Stimulated activated CD4-positive, alpha-beta T cell treated with anti-CD3 and anti-CD28 coated beads, Interleukin-2, amount 100 ng/mL, for 24 hours (primary cell): ENCODE results near the gene PBRM1.

Experiments
- DNase-seq, 2 donors: peaks; one replicate each; pipeline ENCODE4 v3.0.0-alpha.2; 2020

The PBRM1 gene

DNA sequence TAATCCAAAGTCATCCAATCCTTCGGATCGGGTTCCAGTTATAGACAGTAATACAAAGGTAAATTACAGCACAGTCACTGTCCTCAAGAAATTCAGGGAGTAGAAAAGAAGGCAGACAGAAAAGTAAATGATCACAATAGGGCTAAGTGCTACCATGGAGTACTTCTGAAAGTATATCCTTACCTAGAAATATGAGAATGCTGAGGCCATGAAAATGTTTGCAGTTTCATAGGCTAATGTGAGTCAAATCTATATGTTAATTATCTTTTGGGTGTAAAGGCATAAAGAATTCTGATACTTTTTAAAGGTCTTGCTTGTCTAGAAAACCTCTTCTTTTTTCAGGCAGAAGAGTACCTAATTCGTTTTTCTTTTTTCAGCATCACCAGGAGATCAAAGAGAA, 29.8 kb downstream of the PBRM1 start:
- DNase-seq, result no peak

DNA sequence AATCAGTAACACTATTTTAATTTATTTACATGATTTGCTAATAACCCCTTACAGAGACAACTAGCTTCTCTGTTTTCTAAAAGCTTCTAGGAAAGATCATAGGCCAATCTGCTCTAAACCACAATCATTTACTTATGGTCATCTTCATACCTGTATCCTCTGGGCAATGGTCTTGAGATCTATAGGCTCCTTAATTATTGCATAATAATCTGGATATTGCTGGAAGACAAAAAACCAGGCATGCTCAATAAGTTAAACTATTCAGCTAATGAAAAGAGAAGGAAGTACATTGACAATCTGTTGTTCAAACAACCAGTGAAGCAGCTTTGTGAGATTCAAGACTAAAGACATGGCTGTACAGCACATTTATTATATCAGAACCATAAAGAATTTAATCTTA, 34.1 kb downstream of the PBRM1 start:
- DNase-seq, result no peak

DNA sequence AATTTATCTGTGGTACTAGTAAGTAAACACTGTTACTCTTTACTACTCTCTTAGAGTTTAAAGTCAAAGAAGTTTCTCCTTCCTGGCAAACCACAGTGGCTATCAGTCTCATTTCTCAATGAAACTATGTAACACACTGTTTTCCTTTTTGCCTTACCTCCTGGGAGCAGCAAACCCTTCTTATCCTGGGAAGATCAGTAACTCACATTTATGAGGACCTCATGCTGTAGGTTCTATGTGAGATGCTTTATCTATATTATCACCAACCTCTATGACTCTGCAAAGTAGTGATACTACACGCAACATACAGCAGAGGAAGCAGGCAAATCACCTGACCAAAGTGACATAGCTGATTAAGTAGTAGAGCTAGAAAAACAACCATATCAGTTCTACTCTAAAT, 35.3 kb downstream of the PBRM1 start:
- no peak for DNase-seq

DNA sequence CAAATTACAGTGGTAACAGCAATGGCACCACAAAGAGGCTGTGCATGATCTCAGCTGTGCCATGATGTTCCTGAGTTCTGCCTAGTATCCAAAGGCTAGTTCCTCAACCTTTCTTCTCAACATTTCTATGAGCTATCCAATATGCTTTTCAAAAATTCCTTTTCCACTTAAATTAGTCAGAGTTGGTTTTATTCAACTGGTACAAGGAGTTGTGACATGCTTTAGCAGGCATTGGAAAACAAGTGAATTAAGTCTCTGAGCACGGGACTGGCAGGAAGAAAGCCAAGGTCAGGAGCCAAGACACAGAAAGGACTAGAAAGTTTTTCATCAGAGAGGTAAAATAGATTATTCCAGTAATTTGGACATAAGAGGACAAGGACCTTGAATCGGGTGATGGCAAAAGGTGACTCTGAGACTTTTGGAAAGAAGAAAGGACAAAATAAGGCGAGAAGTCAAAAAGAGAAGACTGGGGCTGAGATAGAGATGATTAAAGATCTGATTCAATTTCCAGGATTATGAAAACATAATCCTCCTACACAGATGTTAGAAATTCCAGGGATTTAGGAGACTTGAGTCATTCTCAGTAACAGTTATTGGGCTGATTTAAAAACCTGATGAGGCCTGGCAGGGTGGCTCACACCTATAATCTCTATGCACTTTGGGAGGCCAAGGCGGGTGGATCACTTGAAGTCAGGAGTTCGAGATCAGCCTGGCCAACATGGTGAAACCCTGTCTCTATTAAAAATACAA, 36.1 kb downstream of the PBRM1 start:
- DNase-seq, result no peak

DNA sequence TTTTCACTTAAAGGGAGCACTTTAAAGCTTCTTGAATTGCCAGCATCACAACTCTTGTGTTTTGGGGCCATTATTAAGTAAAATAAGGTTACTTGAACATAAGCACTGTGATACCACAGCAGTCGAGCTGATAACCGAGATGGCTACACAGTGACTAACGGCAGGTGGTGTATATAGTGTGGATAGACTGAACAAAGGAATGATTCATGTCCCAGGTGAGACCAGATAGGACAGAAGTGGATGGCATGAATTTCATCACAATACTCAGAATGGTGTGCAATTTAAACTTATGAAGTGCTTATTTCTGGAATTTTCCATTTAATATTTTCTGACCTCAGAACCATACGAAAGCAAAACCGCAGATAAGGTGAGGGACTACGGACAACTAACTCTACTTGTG, 40.2 kb downstream of the PBRM1 start:
- DNase-seq, result no peak

DNA sequence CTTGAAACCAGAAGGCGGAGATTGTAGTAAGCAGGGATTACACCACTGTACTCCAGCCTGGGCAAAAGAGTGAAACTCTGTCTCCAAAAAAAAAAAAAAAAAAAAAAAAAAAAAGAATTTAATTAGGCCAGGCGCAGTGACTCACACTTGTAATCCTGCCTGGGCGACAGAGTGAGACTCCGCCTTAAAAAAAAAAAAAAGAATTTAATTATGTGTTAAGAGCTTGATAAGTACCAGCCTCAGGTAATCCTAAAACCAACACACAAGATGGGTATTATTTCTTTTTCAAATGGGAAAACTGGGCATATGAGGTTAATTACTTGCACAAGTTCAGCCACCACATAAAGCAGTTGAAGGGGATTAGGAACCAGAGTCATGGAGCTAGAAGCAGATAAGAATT, 49.0 kb downstream of the PBRM1 start:
- no peak for DNase-seq

DNA sequence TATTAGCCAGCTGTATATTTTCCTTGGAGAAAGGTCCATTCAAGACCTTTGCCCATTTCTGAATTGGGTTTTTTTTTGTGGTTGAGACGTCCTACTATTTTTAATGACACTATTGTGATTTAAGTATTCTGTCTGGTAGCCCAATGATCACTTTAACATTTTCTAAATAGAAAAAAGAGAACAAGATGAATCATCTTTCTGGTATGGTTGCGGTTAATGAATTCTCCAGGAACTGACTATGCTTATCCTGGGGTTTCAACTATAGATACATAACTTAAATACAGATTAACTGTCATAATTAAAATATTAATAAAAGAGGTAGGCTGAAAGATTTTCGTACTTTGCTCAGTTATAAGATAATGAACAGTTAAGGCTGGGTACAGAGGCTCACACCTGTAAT, 51.9 kb downstream of the PBRM1 start:
- no peak for DNase-seq

DNA sequence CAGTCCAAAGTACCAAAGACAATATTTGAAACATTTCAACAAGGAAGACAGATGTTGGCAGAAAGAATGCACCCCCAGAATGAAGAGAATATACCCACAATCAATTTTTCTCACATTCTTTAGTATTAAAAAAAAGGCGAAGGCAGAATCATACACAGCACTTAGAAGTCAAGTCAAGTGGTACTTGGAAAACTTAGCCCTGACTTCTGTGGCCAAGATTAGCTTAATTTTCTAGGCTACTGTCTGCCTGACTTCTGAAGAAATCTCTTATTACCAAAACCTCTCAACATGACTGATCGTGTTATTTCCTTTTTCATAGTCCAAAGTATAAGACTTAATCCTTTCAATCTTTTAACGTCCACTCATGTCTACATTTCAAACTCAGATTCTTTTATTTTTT, 60.7 kb downstream of the PBRM1 start:
- DNase-seq, result no peak

DNA sequence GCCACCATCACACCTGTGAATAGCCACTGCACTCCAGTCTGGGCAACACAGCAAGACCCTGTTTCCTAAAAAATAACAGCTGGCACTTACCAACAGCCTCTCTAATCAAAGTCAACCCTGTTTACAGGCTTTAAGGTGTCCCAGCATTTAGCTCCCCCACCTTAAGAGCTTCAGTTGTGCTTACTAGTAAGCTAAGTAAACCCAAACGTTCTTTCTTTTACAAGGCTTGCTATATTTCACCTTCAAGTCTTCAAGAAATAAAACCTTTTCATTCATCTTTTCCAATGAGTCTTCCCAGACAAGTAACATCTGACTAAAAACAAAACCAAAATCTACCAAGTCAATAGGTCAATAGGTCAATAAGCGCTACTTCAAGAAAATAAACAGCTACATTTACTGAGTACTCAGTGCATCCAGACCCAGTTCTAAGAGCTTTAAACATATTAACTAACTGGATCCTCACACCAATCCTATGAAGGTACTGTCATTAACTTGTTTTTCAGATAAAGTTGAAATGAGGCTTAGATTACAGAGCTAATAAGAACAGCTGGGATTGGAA, 62.4 kb downstream of the PBRM1 start:
- DNase-seq, result no peak

DNA sequence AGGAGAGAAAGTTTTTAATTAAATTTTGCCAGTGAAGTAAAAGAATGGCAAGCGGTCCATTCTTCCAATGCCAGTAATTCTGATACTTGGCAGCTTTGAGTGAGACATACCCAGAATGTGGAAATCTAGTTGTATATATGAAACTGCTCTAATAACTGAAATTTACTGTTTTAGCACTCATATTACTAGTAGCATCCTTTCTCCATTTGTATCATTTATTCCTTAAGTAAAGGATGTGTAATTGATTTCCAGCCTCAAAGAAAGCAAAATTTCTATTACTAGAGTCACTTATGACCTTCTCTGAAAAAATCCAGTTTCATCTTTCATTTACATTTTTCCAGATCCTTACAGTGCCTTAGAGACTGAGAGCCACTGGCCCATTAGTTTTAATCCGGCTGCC, 65.1 kb downstream of the PBRM1 start:
- DNase-seq, result no peak

DNA sequence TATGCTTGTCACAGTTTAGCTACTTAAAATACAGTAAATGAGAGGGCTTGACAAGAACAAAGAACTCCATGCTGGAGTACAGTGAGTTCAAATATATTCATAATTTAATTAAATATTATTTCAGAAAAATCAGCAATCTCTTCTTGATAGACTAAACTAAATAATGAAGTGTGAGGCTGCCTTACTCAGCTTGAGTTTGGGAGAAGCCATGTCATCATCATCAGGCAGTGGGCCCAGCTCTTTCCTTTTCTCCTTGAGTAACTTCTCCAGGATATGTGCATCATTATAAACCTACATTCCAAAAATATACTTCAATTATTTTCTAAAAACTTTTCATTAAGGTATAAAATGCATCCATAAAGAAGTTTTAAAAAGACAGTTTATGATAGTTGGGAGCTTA, 70.5 kb downstream of the PBRM1 start:
- DNase-seq, result no peak

DNA sequence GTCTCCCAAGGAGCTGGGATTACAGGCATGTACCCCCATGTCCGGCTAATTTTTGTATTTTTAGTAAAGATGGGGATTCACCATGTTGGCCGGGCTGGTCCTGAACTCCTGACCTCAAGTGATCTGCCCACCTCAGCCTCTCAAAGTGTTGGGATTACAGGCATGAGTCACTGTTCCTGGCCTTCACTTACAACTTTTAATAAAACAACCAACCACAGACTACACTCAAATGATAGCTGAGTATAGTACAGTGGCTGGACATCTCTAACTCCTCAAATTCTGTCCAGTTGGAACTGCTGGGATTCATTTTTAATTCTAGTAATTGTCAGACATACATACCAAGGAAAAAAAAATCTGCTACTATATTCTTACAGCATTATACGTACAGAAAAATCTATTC, 71.0 kb downstream of the PBRM1 start:
- DNase-seq, result no peak

DNA sequence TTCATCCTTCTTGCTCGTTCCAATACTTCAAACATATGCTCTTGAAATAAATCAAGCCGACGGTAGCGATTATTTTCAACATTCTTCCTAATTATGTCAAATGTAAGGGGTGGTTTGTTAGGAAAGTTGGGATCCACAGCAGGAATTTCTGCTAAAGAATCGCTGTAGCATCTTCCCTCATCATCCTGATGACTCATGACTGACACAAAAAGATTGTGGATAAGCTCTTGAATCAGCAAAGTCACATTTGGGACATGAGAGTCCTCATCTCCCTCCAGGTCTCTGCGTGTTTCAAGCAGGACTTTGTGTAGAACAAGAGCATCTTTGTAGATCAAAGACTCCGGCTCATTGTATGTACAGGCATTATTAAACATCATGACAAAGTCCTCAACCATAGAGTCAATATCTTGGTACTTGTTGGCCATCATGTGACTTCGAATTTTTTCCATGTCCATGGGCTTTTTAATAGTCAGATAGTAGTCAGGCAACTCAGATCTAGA, 76.3 kb downstream of the PBRM1 start:
- DNase-seq, result no peak

DNA sequence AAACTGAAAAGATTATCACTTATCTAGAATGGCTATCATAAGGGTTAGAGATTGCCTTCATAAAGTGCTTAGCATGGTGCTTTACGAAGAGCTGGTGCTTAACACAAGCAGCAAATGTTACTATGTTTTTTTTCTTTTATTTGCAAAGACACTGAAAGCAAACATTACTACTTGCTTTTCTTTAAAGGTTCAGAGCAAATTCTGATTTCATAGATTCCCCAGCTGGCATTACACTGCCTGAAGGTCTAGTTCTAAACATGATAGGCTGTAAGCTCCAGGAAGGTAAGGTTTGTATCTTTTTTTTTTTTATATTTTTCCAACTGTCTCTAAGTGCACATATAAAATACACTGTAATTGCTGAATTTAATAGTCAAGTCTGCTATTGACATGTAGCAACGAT, 77.4 kb downstream of the PBRM1 start:
- DNase-seq, result no peak

DNA sequence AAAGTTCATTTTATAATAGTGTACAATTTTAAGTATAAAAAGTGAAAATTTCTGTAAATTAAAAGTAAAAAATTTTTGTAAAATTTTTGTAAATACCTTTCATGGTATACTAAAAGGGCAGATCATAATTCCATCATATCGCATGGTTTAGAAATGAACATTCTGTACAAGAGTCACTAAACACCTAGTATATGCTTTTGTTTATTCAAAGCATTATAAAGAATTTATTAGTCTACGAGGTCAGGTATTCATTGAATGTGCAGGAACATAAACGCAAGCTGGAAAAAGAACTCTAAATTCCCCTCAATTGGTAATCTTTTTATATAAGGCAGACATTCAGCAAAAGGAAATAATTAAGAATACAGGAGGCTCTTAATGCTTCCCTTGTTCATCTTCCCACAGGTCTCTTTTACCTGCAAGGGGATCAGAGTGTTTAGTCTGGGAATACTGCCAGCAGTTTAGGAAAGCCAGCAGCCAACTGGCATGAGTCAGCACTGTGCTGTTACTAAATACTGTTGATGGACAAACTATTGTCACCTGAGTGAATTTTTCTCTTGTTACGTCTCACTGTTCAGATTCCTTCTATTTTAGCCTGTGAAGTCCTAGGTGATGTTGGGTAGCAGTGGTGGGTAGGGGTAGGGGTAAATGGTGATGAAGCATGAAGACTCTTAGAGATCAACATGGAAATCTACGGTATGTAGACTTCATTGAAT, 79.2 kb downstream of the PBRM1 start:
- DNase-seq, result no peak

DNA sequence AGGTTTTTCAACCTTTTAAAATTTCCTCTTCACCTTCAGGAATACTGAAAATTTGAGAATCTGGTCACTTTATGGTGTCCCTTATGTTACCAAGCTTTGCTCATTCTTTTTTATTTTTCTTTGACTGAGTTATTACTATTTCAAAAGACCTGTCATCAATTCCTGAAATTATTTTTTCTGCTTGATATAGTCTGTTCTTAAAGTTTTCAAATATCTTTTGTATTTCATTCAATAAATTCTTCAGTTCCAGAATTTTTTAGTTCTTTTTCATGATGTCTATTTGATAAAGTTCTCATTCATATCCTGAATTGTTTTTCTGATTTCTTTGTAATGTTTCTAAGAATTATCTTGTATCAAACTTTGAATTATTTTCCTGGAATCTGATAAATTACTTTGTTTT, 85.5 kb downstream of the PBRM1 start:
- DNase-seq, result no peak

DNA sequence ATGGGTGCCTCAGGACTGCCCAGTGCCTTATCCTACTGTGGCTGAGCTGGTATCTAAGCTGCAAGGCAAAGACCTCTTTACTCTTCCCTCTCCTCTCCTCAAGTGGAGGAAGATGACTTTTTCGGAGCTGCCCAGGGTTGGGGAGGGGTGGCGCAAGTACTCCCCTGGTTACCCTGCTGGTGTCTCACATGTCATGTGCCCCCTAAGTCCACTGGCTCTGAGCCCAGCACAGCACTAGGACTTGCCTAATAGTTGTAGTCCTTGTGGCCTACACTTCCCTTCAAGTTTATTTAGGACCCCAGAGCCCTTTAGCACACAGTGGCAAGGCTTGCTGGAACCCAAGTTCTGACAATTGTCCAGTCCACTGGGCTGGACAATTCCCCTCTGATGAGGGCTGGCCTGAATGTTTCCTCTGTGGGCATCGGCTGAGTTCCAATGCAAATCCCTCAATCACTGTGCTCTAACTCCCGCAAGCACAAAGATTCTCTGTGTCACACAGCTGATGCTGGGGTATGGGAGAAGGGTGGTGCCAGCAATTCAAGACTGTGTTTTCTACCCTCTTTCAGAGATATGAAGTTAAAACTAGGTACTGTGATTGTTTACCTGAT, 89.0 kb downstream of the PBRM1 start:
- DNase-seq, result no peak

DNA sequence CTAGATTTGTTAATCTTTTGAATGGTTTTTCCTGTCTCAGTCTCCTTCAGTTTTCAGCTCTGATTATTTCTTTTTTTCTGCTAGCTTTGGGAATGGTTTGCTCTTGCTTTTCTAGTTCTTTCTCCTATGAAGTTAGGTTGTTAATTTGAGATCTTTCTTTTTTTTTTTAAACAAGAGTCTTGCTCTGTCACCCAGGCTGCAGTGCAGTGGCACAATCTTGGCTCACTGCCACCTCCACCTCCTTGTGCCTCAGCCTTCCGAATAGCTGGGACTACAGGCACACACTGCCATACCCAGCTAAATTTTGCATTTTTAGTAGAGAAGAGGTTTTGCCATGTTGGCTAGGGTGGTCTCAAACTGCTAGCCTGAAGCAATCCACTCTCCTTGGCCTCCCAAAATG, 92.6 kb downstream of the PBRM1 start:
- no peak for DNase-seq

DNA sequence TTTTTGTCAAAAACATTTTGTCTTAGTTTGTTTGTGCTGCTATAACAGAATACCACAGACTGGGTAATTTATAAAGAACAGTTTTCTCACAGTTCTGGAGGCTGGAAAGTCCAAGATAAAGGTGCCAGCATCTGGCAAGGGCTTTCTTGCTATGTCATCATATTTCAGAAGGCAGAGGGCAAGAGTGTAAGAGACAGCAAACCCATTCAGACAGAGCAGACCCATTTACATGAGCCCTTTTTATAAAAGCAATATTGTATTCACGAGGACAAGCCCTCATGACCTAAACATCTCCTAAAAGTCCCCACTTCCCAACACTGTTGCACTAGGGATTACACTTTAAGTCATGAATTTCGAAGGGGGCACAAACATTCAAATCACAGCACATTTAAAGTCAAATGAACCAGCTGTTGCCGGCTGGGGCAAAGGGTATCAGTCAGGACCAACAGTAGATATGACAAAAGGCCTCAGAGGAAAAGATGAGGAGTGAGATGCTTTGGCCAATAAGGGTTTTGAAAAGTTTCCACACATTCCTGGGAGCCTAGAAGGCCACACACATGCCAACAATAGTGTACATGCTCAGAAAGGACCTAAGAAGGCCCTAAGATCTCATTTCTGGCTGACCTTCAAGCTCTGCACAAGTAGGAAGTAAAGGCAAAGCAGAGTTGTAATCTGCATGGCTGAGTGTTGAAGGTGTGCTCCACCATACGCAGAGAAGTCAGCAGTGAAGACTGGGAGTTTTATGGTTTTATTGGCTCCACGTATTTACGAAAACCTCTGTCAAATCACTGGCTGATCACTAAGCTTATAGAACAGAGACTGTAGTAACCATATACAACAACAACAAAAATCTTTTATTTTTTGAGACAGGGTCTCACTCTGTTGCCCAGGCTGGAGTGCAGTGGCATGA, 111.4 kb downstream of the PBRM1 start:
- DNase-seq, result no peak

DNA sequence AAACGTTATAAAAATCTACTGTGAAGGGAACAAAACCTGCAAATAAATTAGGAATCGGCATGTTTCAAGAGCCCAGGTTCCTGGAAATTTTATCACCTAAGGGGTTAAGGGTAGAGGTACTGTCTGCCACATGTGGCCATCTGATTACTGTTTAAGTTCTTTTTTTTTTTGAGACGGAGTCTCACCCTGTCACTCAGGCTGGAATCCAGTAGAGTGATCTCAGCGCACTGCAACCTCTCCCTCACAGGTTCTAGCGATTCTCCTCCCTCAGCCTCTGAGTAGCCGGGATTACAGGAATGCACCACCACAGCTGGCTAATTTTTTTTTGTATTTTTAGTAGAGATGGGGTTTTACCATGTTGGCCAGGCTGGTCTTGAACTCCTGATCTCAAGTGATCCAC, 113.5 kb downstream of the PBRM1 start:
- no peak for DNase-seq

DNA sequence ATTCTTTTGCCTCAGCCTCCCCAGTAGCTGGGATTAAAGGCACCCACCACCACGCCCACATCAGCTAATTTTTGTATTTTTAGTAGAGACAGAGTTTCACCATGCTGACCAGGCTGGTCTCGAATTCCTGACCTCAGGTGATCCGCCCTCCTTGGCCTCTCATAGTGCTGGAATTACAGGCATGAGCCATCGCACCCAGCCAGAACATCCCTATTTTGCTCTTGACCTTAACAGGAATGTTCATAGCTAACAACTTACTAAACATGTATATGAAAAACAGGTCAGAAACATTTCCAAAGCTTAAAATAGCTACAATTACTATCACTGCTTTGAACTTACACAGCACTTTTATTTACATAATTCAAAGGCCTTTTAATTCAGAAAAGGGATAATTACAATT, 115.6 kb downstream of the PBRM1 start:
- DNase-seq, result no peak

DNA sequence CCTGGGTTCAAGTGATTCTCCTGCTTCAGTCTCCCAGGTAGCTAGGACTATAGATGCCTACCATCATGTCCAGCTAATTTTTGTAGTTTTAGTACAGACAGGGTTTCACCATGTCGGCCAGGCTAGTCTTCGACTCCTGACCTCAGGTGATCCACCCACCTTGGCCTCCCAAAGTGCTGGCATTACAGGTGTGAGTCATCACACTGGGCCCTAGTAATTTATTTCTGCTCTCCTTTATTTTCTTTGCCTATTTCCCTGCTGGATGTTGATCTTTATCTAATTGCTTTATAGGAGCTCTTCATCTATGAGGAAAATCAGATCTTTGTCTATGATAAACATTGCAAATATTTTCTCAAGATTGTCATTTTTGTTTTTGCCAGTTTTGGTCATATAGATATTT, 117.6 kb downstream of the PBRM1 start:
- DNase-seq, result no peak

DNA sequence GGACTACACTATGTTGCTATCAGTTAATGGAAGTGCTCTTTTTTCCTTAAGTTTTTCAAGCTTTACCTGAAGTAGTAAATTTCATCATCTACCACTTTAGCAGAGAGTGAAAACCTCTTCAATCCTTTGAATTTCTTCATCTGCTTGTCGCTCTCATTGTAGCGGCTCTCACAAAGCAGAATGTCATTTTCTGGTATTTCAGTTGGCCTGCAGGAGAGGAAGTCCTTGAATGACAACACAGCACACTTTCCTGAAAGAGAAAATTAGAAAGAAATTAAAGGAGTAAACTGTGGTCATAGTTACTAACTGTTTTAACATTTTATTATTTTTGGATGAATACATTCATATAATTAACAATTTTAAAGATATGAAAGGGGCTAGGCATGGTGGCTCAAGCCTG, 121.7 kb downstream of the PBRM1 start:
- no peak for DNase-seq
